GM18868 (cell line): ENCODE measurements around the gene DOP1A.

Experiments used
- ATAC-seq: cut with Tn5 transposase; IDR thresholded peaks from one replicate; pipeline ENCODE4 v1.9.1; 2021; ENCODE audit warnings: mild to moderate bottlenecking, moderate library complexity; ENCODE audit not compliant: unreplicated experiment

Gene DOP1A

GRCh38 chr6:83073615-83074014, 6.1 kb downstream of the DOP1A start:
- ATAC-seq, result no peak

GRCh38 chr6:83083476-83083875, 16.0 kb downstream of the DOP1A start:
- no peak for ATAC-seq

GRCh38 chr6:83086751-83087150, 19.3 kb downstream of the DOP1A start:
- ATAC-seq, result peak; percentile 99

- ATAC-seq, result no peak
Measured at GRCh38 chr6:83092756-83093399, 25.4 kb downstream of the DOP1A start.

- ATAC-seq, result no peak
Measured at GRCh38 chr6:83096791-83097190, 29.3 kb downstream of the DOP1A start.

- ATAC-seq, result no peak
Measured at GRCh38 chr6:83097204-83097603, 29.7 kb downstream of the DOP1A start.

DNA sequence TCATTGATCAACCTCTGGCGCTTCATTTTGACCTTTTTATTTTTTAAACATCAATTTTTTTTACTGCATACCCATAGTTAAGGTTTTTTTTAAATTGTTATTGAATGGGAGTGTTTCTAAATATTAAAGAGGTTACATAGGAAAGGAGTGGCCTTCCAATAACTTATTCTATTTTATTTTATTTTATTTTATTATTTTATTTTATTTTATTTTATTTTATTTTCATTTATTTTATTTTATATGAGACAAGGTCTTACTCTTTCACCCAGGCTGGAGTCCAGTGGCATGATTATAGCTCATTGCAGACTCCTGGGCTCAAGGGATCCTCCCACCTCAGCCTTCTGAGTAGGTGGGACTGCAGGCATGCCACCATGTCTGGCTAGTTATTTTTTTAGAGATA, 30.2 kb downstream of the DOP1A start:
- ATAC-seq, result no peak

DNA sequence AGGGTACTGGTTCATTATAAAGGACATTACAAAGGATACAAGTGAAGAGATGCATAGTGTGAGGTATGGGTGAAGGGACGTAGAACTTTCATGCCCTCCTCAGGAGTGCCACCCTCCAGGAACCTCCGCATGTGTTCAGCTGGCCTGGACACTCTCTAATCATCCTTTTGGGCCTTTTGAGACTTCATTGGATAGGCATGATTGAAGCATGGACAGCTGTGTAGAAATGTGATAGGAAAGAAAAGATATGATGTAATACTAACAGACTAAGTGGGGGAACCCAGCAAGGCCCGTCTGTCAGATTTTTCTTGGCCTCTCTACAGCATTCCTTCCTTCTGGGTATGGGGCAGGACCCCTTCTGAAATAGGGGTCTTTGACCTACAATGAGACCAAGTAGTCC, 31.1 kb downstream of the DOP1A start:
- no peak for ATAC-seq

- no peak for ATAC-seq
Measured at GRCh38 chr6:83108378-83108777, 40.9 kb downstream of the DOP1A start.

DNA sequence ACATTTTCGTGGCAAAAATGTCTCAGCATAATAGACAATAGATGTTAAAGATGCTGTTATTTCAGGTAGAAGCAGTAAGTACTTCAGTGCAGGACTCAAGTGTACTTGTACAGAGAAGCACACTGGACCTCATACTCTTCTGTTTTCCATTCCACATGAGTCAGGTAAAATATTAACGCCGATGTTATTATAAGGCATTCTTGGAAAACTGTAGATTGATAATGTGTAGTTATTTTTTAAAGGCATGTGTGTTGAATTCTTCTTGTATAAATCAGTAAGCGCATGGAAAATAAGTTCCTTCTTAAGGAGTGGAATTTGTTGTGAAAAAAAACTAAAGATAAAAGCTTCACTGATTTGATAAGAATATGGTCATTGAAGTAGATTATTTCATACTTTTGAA, 45.8 kb downstream of the DOP1A start:
- ATAC-seq, result no peak

- ATAC-seq, result peak; percentile 55
Measured at GRCh38 chr6:83114164-83114563, 46.7 kb downstream of the DOP1A start.

GRCh38 chr6:83117802-83118201, 50.3 kb downstream of the DOP1A start:
- no peak for ATAC-seq

GRCh38 chr6:83119742-83120300, 52.4 kb downstream of the DOP1A start:
- no peak for ATAC-seq

DNA sequence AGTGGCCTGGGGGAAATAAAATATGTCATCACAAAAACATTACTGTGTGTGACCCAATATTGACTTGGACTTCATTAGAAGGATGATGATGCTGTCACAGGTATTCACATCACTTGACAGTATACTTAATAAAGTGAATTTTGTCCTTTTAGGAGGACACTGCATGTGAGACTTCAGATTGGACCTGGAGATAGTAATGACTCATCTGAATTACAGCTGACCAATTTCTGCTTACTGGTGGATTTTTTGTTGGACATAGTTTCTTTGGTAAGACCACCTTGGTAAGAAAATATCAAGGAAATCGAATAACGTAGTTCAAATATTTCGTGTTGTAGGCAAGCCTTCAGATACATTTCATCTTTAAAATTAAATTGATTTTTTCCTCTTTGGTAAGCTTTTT, 57.1 kb downstream of the DOP1A start:
- no peak for ATAC-seq

- no peak for ATAC-seq
Measured at GRCh38 chr6:83125425-83125824, 58.0 kb downstream of the DOP1A start.

- ATAC-seq, result no peak
Measured at GRCh38 chr6:83126223-83126622, 58.8 kb downstream of the DOP1A start.

- no peak for ATAC-seq
Measured at GRCh38 chr6:83126807-83127206, 59.3 kb downstream of the DOP1A start.

- ATAC-seq, result no peak
Measured at GRCh38 chr6:83127258-83127657, 59.8 kb downstream of the DOP1A start.

DNA sequence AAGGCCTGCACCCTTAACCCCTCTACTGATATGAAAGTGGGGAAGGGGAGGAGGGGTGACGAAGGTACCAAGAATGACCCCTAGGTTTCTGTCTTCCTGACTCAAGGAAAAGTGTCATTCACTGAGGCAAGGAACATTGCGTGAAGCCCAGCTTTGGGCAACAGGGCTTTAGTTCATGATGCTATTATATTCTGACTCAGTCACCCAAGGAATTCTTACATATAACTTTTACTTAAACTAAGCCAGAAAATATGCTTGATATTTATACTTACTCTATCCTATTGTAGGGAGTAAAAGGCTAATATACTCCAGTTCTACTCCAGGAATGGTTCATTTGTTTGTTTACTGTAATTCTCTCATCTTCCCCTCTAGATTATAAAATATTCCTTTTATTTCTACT, 60.5 kb downstream of the DOP1A start:
- ATAC-seq, result no peak

DNA sequence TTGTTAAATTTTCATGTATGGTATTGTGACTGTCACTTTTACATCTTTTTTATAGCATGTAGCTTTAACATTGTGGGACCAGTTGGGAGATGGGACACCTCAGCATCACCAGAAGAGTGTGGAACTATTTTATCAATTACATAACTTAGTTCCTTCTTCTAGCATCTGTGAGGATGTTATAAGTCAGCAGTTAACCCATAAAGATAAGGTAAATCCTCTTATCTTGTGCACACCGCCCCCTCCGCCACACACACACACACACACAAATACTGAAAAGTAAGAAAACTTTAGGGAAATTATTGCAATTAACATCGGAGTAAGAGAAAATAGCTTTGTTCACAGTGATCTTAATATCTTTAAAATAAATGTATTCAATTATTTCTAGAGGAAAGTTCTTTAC, 64.7 kb downstream of the DOP1A start:
- ATAC-seq, result no peak

GRCh38 chr6:83138118-83138722, 70.7 kb downstream of the DOP1A start:
- no peak for ATAC-seq

GRCh38 chr6:83138758-83139157, 71.3 kb downstream of the DOP1A start:
- no peak for ATAC-seq

GRCh38 chr6:83151114-83151513, 83.6 kb downstream of the DOP1A start:
- ATAC-seq, result no peak
